GM20431 (cell line): Measurements from ENCODE around the gene LSP1.
"Not testable (repeated sequence)": the region's sequence is repeated elsewhere in the genome, so short reads cannot be mapped to it uniquely, and the experiment has no call there.

Experiments used
- in situ Hi-C: fragments of 300-500 bp; cut with MseI, MboI; formaldehyde crosslinking; loops from one replicate; pipeline ENCODE4 v1.15.0; 2020; ENCODE audit warnings: low sequenced_read_pairs; ENCODE audit not compliant: unreplicated experiment

LSP1 gene

GRCh38 chr11:1934335-1935155 lies 81.7 kb downstream of the LSP1 start:
- in situ Hi-C loops = no loop called here

GRCh38 chr11:1935156-1936071 lies 82.5 kb downstream of the LSP1 start:
- in situ Hi-C loops = no loop called here

- in situ Hi-C loops = no loop called here
Measured at GRCh38 chr11:1936072-1936780, 83.3 kb downstream of the LSP1 start.

- in situ Hi-C loops = no loop called here
Measured at GRCh38 chr11:1936781-1937615, 84.1 kb downstream of the LSP1 start.

GRCh38 chr11:1937616-1938342 lies 84.9 kb downstream of the LSP1 start:
- in situ Hi-C loops = no loop called here

GRCh38 chr11:1938343-1939005 lies 85.6 kb downstream of the LSP1 start:
- in situ Hi-C loops = no loop called here

GRCh38 chr11:1939006-1939625 lies 86.2 kb downstream of the LSP1 start:
- in situ Hi-C loops = no loop called here

- in situ Hi-C loops = not testable (repeated sequence)
Measured at GRCh38 chr11:1939788-1940187, 86.9 kb downstream of the LSP1 start.
